SK-N-SH (cell line): ENCODE results near the gene UBE4B. TPM values are rescaled to one million over a fixed set of nuclear protein-coding genes. Genes with fewer than 3 reads are reported as not detected.

Experiments used
- CTCF ChIA-PET: fragments of 300-600, 350-600 bp; formaldehyde crosslinking; extraction: SDS; loops from one replicate; lab custom pipeline; 2021; lab: Yijun Ruan, JAX
- POLR2A ChIA-PET: fragments of 350-600 bp; sonication (Branson Sonifier 250); formaldehyde crosslinking; extraction: SDS; loops from one replicate; lab custom pipeline; 2020; ENCODE audit warnings: antibody characterized with exemption, inconsistent platforms; lab: Yijun Ruan, JAX
- DNase-seq: peaks from one replicate; pipeline ENCODE4 v3.0.0; 2012
- H2AFZ ChIP-seq: fragments of 200-600 bp; sonication (generic); 2 replicates; pipeline ENCODE4 v1.8.1; 2016; ENCODE audit warnings: antibody characterized with exemption, mild to moderate bottlenecking, low read depth
- H3F3A ChIP-seq: fragments of 200-600 bp; sonication (generic); replicated peaks from 2 replicates; pipeline ENCODE3; 2016; ENCODE audit warnings: antibody characterized with exemption, mild to moderate bottlenecking; ENCODE audit not compliant: insufficient read depth
- H3K27ac ChIP-seq, 2 experiments: fragments of 200-500 bp in 1 of 2; fragments of 200-600 bp in 1 of 2; sonication (Bioruptor generic) in 1 of 2; sonication (generic), shearing (Covaris generic) in 1 of 2; 2 replicates each; pipeline versions ENCODE4 v1.5.1 to v1.6.1; 2014 to 2016; ENCODE audit warnings: low read depth in 2 of 2, inconsistent platforms in 1 of 2, low read length in 1 of 2, mild to moderate bottlenecking in 1 of 2, mixed read lengths in 1 of 2
- H3K27me3 ChIP-seq: fragments of 200-600 bp; sonication (generic), shearing (Covaris generic); 2 replicates; pipeline ENCODE4 v1.6.1; 2016; ENCODE audit warnings: mixed run types; ENCODE audit not compliant: insufficient read depth
- H3K36me3 ChIP-seq, 2 experiments: fragments of 200-500 bp in 1 of 2; fragments of 200-600 bp in 1 of 2; sonication (Bioruptor generic) in 1 of 2; sonication (generic) in 1 of 2; replicated peaks in 1 of 2; 2 replicates each; pipeline versions ENCODE3 to v1.5.1; 2014 to 2016; ENCODE audit warnings: low read length in 1 of 2, mild to moderate bottlenecking in 1 of 2; ENCODE audit not compliant: insufficient read depth in 2 of 2, control insufficient read depth in 1 of 2
- H3K4me1 ChIP-seq, 2 experiments: fragments of 200-500 bp in 1 of 2; fragments of 200-600 bp in 1 of 2; sonication (Bioruptor generic) in 1 of 2; sonication (generic), shearing (Covaris generic) in 1 of 2; 2 replicates each; pipeline versions ENCODE4 v1.5.1 to v1.6.1; 2014 to 2016; ENCODE audit warnings: low read depth in 1 of 2, low read length in 1 of 2, mixed run types in 1 of 2; ENCODE audit not compliant: insufficient read depth in 2 of 2, control insufficient read depth in 1 of 2
- H3K4me2 ChIP-seq: fragments of 200-600 bp; sonication (generic), shearing (Covaris generic); 2 replicates; pipeline ENCODE4 v1.6.1; 2017; ENCODE audit warnings: mixed run types
- H3K4me3 ChIP-seq, 2 experiments: fragments of 200-500 bp in 1 of 2; fragments of 200-600 bp in 1 of 2; sonication (Bioruptor generic) in 1 of 2; sonication (generic), shearing (Covaris generic) in 1 of 2; 2 replicates each; pipeline versions ENCODE4 v1.5.1 to v1.8.1; 2014 to 2016; ENCODE audit warnings: low read depth in 2 of 2, inconsistent platforms in 1 of 2, low read length in 1 of 2, mild to moderate bottlenecking in 1 of 2, mixed read lengths in 1 of 2, moderate library complexity in 1 of 2
- H3K79me2 ChIP-seq: fragments of 200-600 bp; sonication (generic); 2 replicates; pipeline ENCODE4 v1.8.1; 2017; ENCODE audit warnings: mild to moderate bottlenecking; ENCODE audit not compliant: insufficient read depth
- H3K9ac ChIP-seq: fragments of 200-600 bp; sonication (generic); 2 replicates; pipeline ENCODE4 v1.6.1; 2017; ENCODE audit warnings: mixed run types
- H3K9me2 ChIP-seq: fragments of 200-600 bp; sonication (generic); 2 replicates; pipeline ENCODE4 v1.6.1; 2017; ENCODE audit warnings: mixed run types
- H3K9me3 ChIP-seq: fragments of 200-600 bp; sonication (generic); 2 replicates; pipeline ENCODE4 v1.6.1; 2017; ENCODE audit warnings: mixed run types, mild to moderate bottlenecking, moderate library complexity
- H4K20me1 ChIP-seq: fragments of 200-600 bp; sonication (generic); 2 replicates; pipeline ENCODE4 v1.6.1; 2017; ENCODE audit warnings: mild to moderate bottlenecking, mixed run types; ENCODE audit not compliant: insufficient read depth
- CHD2 ChIP-seq: fragments of 150-350 bp; IDR thresholded peaks from 2 replicates; pipeline ENCODE4 v1.6.1; 2018; ENCODE audit warnings: low read length; ENCODE audit not compliant: partially characterized antibody
- EZH2phosphoT487 ChIP-seq: fragments of 200-600 bp; sonication (generic); IDR thresholded peaks from 2 replicates; pipeline ENCODE4 v1.6.1; 2017; ENCODE audit warnings: low read depth, mixed run types, mild to moderate bottlenecking, antibody characterized with exemption, moderate library complexity, borderline replicate concordance
- FOXM1 ChIP-seq: IDR thresholded peaks from 2 replicates; pipeline ENCODE4 v1.4.0; 2012; ENCODE audit warnings: low read depth, mild to moderate bottlenecking
- GABPA ChIP-seq: IDR thresholded peaks from 2 replicates; pipeline ENCODE4 v1.4.0; 2012; ENCODE audit warnings: low read depth, mild to moderate bottlenecking
- GATA2 ChIP-seq: sonication (generic); formaldehyde crosslinking; IDR thresholded peaks from 2 replicates; pipeline ENCODE4 v1.5.0; 2020; ENCODE audit warnings: mild to moderate bottlenecking, missing genetic modification reagents
- JUND ChIP-seq: IDR thresholded peaks from 2 replicates; pipeline ENCODE4 v1.4.0; 2012
- MAX ChIP-seq: IDR thresholded peaks from 2 replicates; pipeline ENCODE4 v1.4.0; 2012; ENCODE audit warnings: low read depth
- NFIC ChIP-seq: IDR thresholded peaks from 2 replicates; pipeline ENCODE4 v1.4.0; 2012; ENCODE audit warnings: borderline replicate concordance
- RAD21 ChIP-seq: IDR thresholded peaks from 2 replicates; pipeline ENCODE4 v1.6.1; 2012; ENCODE audit warnings: mild to moderate bottlenecking, low read length
- RFX5 ChIP-seq: IDR thresholded peaks from 2 replicates; pipeline ENCODE4 v1.6.1; 2012; ENCODE audit warnings: mild to moderate bottlenecking, improper control_type of control experiment, low read length
- SIN3A ChIP-seq: IDR thresholded peaks from 2 replicates; pipeline ENCODE4 v1.6.1; 2012; ENCODE audit warnings: low read depth, mild to moderate bottlenecking, low read length, moderate library complexity, borderline replicate concordance
- SMC3 ChIP-seq: IDR thresholded peaks from 2 replicates; pipeline ENCODE4 v1.6.1; 2012; ENCODE audit warnings: low read depth, low read length, improper control_type of control experiment
- TCF12 ChIP-seq: IDR thresholded peaks from 2 replicates; pipeline ENCODE4 v1.4.0; 2012
- TEAD4 ChIP-seq: IDR thresholded peaks from 2 replicates; pipeline ENCODE4 v1.4.0; 2012; ENCODE audit warnings: mild to moderate bottlenecking, borderline replicate concordance; ENCODE audit not compliant: insufficient read depth
- USF2 ChIP-seq: fragments of 150-350 bp; IDR thresholded peaks from 2 replicates; pipeline ENCODE4 v1.6.1; 2017; ENCODE audit warnings: antibody characterized with exemption, low read length, low read depth, borderline replicate concordance
- YY1 ChIP-seq: IDR thresholded peaks from 2 replicates; pipeline ENCODE4 v1.4.0; 2012; ENCODE audit warnings: low read depth, mild to moderate bottlenecking
- WGBS: methylation state at CpG from one replicate; pipeline ENCODE4 v1.1.6; 2017; ENCODE audit warnings: low lambda C conversion rate; 5-methylcytosine and 5-hydroxymethylcytosine counted together
- polyA plus RNA-seq, 3 experiments: library from polyadenylated mRNA; depleted of rRNA; stranded (reverse); fragments of >200 nt; gene quantifications; 2 replicates each; pipeline ENCODE4 v1.2.3, GENCODE V29; 2012
- TF ChIP-seq, protein P1 (sequence below): fragments of 200-600 bp; sonication (generic); IDR thresholded peaks from 2 replicates; pipeline ENCODE4 v1.6.1; 2017; ENCODE audit warnings: antibody characterized with exemption, mild to moderate bottlenecking, moderate library complexity
- TF ChIP-seq, protein P2 (sequence below): IDR thresholded peaks from 2 replicates; pipeline ENCODE4 v1.4.0; 2012; ENCODE audit warnings: low read depth, borderline replicate concordance
- TF ChIP-seq, protein P3 (sequence below): IDR thresholded peaks from 2 replicates; pipeline ENCODE4; 2012

The UBE4B gene
- polyA plus RNA-seq, 1 of the 3 experiments (the other 2 are of a cell fraction): 19.1 TPM

DNA sequence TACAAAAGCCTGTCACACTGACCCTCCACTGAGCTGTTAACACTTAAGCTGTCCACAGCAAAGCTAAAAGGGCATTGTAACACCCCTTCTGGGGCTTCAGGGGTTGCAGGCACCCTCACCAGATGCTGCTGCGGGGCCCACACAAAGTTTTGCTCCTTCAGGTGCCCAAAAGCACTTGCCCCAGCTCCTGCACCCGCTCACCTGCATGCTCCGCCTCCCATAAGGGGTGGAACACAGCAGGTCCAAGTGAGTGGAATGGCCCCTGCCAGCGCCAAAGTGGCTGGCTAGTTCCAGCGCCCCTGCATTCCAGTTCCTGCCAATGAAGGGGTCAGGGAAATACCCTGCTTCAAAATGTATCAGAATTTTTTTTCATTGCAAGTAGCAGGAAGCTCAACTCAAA lies 43.0 kb upstream of the UBE4B start:
- H3F3A ChIP-seq: no peaks in the 10 kb centered on the region
- no peaks in the 10 kb centered on the region for H3K9me2 ChIP-seq
- ChIA-PET CTCF (no interaction called here), POLR2A (interaction anchor here (0.6 kb wide), 1 partner anchor 131 kb away, joined by 3 read pairs; no protein-coding TSS in a partner anchor)
- H3K4me1 ChIP-seq: no peaks in the 10 kb centered on the region
- H3K9ac ChIP-seq: no peak overlapping the region
- H3K9me3 ChIP-seq: no peaks in the 10 kb centered on the region
- TF ChIP-seq TEAD4 (no peak), USF2 (no peak), MAX (no peak), NFIC (no peak), GABPA (no peak), JUND (no peak), CHD2 (no peak), SIN3A (no peak), FOXM1 (no peak), TCF12 (no peak), GATA2 (CRISPR knock-in tag) (no peak), RFX5 (no peak), EZH2phosphoT487 (no peak), YY1 (no peak), RAD21 (no peak), SMC3 (no peak)
- TF ChIP-seq, protein P1, sequence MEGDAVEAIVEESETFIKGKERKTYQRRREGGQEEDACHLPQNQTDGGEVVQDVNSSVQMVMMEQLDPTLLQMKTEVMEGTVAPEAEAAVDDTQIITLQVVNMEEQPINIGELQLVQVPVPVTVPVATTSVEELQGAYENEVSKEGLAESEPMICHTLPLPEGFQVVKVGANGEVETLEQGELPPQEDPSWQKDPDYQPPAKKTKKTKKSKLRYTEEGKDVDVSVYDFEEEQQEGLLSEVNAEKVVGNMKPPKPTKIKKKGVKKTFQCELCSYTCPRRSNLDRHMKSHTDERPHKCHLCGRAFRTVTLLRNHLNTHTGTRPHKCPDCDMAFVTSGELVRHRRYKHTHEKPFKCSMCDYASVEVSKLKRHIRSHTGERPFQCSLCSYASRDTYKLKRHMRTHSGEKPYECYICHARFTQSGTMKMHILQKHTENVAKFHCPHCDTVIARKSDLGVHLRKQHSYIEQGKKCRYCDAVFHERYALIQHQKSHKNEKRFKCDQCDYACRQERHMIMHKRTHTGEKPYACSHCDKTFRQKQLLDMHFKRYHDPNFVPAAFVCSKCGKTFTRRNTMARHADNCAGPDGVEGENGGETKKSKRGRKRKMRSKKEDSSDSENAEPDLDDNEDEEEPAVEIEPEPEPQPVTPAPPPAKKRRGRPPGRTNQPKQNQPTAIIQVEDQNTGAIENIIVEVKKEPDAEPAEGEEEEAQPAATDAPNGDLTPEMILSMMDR: no peak
- TF ChIP-seq, protein P2, sequence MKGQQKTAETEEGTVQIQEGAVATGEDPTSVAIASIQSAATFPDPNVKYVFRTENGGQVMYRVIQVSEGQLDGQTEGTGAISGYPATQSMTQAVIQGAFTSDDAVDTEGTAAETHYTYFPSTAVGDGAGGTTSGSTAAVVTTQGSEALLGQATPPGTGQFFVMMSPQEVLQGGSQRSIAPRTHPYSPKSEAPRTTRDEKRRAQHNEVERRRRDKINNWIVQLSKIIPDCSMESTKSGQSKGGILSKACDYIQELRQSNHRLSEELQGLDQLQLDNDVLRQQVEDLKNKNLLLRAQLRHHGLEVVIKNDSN: no peak
- TF ChIP-seq, protein P3, sequence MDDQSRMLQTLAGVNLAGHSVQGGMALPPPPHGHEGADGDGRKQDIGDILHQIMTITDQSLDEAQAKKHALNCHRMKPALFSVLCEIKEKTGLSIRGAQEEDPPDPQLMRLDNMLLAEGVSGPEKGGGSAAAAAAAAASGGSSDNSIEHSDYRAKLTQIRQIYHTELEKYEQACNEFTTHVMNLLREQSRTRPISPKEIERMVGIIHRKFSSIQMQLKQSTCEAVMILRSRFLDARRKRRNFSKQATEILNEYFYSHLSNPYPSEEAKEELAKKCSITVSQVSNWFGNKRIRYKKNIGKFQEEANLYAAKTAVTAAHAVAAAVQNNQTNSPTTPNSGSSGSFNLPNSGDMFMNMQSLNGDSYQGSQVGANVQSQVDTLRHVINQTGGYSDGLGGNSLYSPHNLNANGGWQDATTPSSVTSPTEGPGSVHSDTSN: no peak
- WGBS: 78% methylated on average over 5 of the region's 5 CpGs
- H3K79me2 ChIP-seq: no peaks in the 10 kb centered on the region
- no peak overlapping the region for H3K27ac ChIP-seq
- H2AFZ ChIP-seq: no peak overlapping the region
- no peak overlapping the region for H3K4me2 ChIP-seq
- H4K20me1 ChIP-seq: no peaks in the 10 kb centered on the region
- DNase-seq: no peak
- H3K4me3 ChIP-seq: no peak overlapping the region
- H3K36me3 ChIP-seq: no peaks in the 10 kb centered on the region
- H3K27me3 ChIP-seq: no peaks in the 10 kb centered on the region
